SIG-M5 (cell line): ENCODE results near the gene TIMM22.
"Not testable (repeated sequence)": the region's sequence is repeated elsewhere in the genome, so short reads cannot be mapped to it uniquely, and the experiment has no call there.

Experiments used
- DNase-seq: peaks from one replicate; lab custom pipeline; 2025; lab: John Stamatoyannopoulos, UW

The TIMM22 gene

DNA sequence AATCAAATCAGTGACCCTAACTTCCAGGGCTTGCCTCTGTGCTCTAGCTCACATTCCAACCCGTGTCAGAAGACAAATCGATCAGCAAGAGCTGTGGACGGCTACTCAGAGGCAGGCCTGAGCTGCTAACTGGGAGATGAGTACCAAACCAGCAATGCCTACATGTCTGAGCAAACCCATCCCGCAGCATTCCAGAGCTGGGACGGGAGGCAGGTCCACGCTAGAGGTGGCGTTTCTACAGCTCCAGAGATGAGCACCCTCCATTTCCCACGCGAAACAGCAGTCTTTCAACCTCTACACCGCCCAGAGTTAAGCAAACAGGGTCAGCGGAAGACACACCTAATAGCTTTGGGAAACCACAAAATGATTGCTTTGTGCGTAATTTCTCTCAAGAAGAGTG is 23.9 kb upstream of the TIMM22 start:
- DNase-seq: no peak

DNA sequence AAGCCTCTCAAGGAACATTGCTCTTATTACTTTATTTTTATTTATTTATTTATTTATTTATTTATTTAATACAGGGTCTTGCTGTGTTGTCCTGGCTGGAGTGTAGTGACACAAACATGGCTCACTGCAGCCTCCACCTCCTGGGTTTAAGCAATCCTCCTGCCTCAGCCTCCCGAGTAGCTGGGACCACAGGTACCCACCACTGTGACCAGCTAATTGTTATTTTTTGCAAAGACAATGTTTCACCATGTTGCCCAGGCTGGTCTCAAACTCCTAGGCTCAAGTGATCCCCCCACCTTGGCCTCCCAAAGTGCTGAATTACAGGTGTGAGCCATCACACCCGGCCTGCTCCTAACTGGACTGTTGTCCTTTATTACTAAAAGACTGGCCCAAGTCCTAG is 22.2 kb upstream of the TIMM22 start:
- not testable (repeated sequence) for DNase-seq

DNA sequence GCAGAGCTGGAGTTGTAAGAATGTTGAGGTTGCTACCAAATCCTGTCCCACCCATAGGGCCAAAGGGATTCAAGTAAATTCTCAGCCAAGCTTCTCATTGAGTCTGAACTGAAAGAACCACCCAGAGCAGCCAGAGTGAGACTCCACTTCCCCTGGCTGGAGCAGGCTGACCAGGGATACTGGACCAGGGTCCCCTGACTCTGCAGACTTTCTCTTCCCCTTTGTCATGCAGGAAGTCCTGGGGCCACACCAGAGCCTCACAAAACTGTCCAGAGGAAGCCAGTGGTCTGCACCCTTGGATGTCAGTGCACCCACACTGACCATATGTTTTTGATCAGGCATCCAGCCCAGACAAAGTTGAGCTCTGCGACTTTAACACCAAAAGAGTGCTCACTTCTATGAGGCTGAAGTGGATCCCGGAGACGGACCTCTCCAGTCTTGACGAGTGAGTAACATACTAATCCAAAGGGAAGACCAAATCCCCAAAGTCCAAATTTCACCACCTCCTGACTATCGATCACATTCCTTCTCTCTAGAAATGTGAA is 21.5 kb upstream of the TIMM22 start:
- DNase-seq: no peak

DNA sequence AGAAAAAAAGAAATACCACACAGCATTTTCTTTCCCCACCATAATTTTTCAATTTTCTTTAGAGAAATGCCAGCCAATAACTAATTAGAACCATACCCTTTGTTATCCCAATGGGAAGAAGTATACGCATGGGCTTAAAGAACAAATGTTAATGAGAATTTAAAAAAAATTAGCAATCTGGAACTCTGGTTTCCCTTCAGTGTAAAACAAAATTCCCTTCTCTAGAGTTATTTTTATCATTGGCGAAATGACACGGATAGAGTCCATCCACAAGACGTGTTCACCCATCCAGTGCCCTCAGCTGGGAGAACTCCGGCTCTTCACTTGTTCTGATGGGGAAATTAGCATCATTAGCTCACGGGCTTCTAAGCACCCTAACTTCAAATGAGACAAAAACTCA is 20.6 kb upstream of the TIMM22 start:
- no peak for DNase-seq

GRCh38 chr17:977166-977565 is 19.8 kb upstream of the TIMM22 start:
- no peak for DNase-seq

GRCh38 chr17:978103-979093 is 18.5 kb upstream of the TIMM22 start:
- DNase-seq: no peak

DNA sequence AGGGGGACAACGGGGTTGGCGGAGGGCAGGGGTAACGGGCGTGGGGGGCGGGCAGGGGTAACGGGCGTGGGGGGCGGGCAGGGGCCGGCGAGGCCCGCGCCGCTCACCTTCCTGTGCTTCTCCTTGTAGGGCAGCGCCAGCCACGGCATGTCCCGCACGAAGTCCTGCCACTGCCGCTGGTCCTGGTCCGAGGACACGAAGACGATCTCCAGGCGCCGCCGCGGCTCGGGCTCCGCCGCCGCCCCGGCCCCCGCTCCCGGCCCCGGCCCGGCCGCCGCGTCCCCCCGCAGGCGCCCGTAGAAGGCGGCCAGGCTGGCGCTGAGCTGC is 17.8 kb upstream of the TIMM22 start:
- no peak for DNase-seq

- no peak for DNase-seq
Measured at GRCh38 chr17:979539-980405, 17.2 kb upstream of the TIMM22 start, which contains the start of gene NXN. NXN (minus strand) TSS chr17:979776.

DNA sequence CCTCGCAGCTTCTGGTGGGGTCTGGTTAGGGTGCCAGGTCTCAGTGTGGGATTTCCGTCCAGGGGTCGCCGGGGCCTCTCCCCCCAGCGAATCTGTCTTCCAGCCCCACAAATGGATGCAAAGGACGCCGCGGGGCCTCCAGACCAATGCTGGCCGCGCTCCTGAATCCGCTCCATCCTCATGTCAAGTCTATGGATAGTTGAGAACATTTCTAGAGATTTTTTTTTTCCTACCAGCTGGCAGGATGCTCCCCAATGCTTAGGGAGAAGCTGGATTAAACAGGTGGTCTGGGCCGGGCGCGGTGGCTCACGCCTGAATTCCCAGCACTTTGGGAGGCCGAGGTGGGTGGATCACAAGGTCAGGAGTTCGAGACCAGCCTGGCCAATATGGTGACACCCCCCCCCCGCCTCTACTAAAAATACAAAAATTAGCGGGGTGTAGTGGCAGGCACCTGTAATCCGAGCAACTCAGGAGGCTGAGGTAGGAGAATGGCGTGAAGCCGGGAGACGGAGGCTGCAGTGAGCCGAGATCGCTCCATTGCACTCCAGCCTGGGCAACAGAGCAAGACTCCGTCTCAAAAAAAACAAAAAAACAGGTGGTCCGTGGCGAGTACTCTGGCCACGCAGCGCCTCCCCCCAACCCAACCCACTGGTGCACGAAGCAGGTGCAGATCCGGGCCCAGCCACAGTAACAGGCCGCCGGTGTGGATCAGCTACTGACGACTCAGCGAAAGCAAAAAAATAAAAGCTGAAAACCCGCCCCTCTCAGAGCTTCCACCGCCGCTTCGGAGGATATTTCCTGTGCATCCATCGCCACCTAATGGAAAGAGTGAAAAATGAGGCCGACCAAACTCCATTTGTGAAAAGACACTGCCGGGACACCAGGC is 16.3 kb upstream of the TIMM22 start:
- DNase-seq: peak; percentile 1

- no peak for DNase-seq
Measured at GRCh38 chr17:981292-981658, 15.7 kb upstream of the TIMM22 start.

DNA sequence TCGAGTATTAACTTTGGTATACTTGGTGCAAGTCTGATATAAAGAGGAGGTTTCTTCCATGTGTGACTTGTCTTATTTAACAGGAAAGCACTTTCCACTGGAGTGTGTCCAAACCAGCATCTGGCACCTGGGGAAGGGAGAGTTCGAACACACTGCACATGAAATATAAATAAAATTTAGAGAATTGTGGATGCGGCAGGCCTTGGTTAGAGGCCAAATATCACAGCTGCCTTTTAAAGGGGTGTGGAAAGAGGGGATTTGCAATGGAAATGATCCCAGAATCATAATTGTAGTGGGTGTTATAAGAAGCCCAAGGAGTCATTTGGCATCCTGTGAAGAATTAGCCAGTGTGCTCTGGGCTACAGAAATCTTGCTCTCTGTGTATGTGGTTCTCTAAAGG is 13.0 kb upstream of the TIMM22 start:
- no peak for DNase-seq

DNA sequence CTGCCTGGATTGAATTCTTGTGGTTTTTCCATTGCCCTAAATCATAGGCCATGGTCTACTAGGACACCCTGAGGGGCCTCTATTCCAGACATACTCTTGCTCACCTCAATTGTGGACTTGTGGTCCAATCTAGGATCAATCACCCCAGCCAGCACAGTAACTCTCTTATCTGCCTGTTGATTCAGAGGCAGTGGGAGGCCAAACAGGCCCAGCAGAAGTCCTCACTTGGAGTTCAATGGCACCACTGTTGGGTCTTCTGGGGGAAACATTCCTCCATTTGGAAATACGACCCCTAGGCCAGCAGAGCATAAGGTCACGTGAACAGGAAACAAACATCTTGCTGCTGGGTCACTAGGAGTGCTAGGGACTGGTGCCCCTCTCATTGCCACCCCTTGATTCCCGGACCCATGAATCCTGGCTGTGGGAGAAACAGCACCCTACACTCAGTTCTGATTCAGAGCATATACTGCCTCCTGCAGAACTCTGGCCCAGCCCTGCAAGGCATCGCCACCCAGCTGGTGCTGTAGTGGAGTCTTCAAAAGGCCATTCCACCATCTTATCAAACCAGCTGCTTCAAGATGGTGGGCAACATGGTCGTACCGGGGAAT is 10.5 kb upstream of the TIMM22 start:
- DNase-seq: no peak

DNA sequence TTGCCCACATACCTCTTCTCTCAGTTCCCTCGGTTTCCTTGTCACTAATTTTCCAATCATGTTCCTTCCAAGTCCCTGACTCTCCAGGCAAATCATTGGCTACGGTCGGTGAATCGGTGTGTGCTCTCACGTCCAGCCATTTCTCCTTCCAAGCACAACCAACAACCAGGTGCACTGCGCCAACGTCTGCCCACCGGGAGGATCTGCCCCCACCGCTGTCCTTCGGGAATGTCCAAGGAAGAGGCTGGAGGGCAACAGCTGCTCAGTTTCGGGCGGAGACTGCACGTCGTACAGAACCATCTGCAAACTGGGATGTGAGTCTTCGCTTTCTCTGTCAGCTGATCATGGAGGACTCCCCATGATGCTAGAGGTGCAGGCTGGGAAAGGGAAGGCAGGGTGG is 9.0 kb upstream of the TIMM22 start:
- DNase-seq: no peak

- no peak for DNase-seq
Measured at GRCh38 chr17:988561-988960, 8.4 kb upstream of the TIMM22 start.

DNA sequence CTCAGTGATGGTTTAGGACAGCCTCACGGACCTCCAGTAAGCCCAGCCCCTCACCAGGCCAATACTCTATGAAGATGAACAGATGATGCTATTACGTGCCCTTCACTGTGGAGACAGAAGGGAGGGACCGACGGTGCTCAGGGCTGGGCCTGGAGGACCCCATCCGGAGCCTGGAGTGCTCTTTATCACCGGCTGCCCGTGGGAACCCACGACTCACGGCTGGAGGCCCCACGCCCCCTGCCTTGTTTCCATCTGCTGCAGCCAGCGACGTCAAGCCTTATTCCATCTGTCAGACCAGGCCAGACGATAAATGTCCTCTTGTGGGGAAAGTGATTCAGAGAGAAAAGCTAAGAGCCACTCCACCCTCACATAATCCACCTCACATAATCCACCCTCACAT is 4.0 kb upstream of the TIMM22 start:
- no peak for DNase-seq

- DNase-seq: not testable (repeated sequence)
Measured at GRCh38 chr17:995324-995723, 1.6 kb upstream of the TIMM22 start.

DNA sequence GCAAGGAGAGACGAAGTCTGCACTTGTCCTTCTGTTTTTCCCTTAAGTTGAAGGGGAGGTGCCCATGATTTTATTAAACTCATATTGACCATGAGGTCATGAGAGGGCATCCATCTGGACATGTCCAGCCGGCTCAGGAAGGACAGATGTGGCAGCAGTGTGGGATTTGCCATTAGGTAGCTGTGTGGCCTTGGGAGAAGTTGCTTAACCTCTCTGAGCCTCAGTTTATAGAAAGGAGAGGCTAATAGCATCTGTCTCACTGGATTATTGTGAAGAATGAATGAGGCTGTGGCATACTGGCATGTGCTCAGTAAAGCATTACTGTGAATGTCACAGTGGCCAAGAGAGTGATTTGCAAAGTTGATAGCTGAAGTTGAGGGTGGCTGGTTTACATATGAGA is 1.2 kb downstream of the TIMM22 start:
- no peak for DNase-seq

DNA sequence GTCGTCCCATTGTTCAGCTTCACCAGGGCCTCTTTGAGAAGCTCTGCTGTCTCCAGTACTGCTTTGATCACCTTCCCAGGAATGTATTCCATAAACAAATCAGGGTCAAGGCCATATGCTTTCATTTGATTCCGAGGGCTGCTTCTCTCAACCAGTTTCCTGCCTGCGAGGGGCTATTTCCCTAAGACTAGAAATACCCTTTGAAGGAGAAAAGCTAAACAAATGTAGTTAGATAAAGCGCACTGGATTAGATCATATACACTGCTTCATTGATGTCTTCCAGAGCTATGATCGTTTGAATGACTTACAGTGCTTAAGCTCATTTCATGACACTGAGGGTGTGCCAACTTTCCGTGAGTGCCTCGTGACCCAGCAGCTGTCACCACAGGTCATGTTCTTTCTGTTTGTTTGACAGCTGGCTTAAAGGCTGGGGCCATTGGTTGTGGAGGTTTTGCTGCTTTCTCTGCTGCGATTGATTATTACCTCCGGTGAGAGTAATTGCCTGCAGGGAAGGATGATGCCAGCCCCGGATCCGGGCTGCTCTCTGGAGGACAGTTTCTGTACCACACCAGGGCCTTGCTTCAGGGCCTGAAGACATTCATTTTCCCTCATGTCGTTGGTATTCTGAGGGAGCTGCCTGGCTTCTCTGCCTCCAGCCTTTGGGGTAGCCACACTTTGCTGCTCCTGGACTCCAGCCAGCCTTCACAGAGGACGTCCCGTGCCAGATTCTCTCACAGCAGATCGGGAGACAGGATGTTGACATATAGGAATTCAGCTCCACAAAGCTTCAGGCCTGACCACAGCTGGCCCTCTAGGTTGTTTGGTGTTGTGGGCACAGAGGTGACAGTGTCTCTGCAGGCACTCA is 3.9 kb downstream of the TIMM22 start:
- no peak for DNase-seq

DNA sequence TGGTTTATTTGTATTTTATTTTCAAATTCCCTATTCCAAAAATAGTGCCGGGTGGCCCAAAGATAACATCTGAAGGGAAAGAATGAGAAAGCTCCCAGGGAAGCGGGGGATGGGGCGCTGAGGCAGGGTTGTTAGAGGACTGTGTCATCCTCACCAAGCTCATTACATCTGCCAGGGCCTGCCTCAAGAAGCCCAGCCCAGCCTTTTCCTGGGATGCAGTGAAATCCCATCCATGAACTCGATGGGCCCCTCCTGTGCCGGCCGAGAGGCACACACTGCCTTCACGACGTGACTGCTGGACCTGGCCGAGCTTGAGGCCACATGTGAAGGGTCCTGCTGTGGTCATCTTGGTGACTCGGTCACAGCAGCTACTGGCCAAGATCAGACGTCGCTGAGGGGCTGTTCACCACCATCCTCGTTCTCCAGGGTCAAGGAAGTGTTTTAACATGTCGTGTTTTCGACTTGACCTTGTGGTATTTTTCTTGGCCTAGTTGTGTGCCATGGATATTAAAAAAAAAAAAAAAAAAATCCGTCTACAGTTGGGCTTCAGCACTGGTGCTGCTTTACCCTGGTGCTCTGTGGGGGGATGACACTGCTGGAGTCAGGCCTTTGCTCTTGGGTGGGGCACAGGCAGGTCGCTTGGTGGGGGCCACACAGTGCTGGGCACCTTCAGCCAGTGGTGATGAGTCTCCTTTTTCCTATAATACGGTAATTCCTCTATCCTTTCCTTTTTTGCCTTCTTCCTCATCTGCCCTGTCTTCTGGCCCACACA is 4.9 kb downstream of the TIMM22 start:
- no peak for DNase-seq

DNA sequence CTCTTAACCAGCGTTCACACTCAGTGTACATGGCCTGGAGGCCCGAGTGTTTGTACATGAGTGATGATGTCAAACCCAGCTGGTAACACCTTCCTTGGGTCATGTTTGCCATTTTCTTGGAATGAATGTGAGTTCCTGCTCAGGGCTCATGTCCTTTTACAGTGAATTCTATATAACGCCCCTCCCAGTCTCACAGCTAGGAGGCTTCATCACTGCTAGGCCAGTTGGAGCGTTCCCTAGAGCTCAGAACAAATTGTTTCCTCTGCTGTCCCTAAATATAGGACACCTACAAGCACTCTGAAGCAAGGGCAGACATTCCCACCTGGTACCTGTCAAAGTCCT is 5.5 kb downstream of the TIMM22 start:
- DNase-seq: no peak
